Trophoblast cell (in vitro differentiated cells and primary cell): ENCODE results near the gene KCND3.

Experiments
- DNase-seq, 2 donors: peaks; one replicate each; pipeline ENCODE4 v3.0.0-alpha.2; 2016
- H2AFZ ChIP-seq: 2 replicates; pipeline ENCODE4 v1.6.1; 2013; ENCODE audit warnings: low read length, moderate library complexity, mild to moderate bottlenecking; ENCODE audit not compliant: insufficient read depth, poor library complexity
- H2AK5ac ChIP-seq: 2 replicates; pipeline ENCODE4 v1.6.1; 2013; ENCODE audit warnings: mild to moderate bottlenecking, low read length
- H2BK120ac ChIP-seq: 2 replicates; pipeline ENCODE4 v1.6.1; 2013; ENCODE audit warnings: low read length, mild to moderate bottlenecking, moderate library complexity; ENCODE audit not compliant: insufficient read depth, poor library complexity
- H2BK12ac ChIP-seq: 2 replicates; pipeline ENCODE4 v1.6.1; 2013; ENCODE audit warnings: mild to moderate bottlenecking, low read length, moderate library complexity
- H2BK5ac ChIP-seq: 2 replicates; pipeline ENCODE4 v1.6.1; 2013; ENCODE audit warnings: low read length, low read depth, moderate library complexity, mild to moderate bottlenecking; ENCODE audit not compliant: poor library complexity
- H3K14ac ChIP-seq: 2 replicates; pipeline ENCODE4 v1.6.1; 2013; ENCODE audit warnings: mild to moderate bottlenecking, low read length
- H3K18ac ChIP-seq: 2 replicates; pipeline ENCODE4 v1.6.1; 2013; ENCODE audit warnings: mild to moderate bottlenecking, low read length
- H3K23ac ChIP-seq: 2 replicates; pipeline ENCODE4 v1.6.1; 2013; ENCODE audit warnings: low read length
- H3K27ac ChIP-seq: 2 replicates; pipeline ENCODE4 v1.5.1; 2013; ENCODE audit warnings: low read depth, mild to moderate bottlenecking, inconsistent platforms, low read length, moderate library complexity
- H3K27me3 ChIP-seq: 2 replicates; pipeline ENCODE4 v1.6.1; 2013; ENCODE audit warnings: inconsistent platforms, mild to moderate bottlenecking, low read length, moderate library complexity; ENCODE audit not compliant: insufficient read depth
- H3K36me3 ChIP-seq, 2 experiments: 1 replicate in 1 of 2; 2 replicates in 1 of 2; pipeline ENCODE4 v1.6.1; 2013; ENCODE audit warnings: low read length in 2 of 2, mild to moderate bottlenecking in 2 of 2, moderate library complexity in 1 of 2; ENCODE audit not compliant: insufficient read depth in 2 of 2, control insufficient read depth in 1 of 2
- H3K4ac ChIP-seq: 2 replicates; pipeline ENCODE4 v1.6.1; 2013; ENCODE audit warnings: low read depth, mild to moderate bottlenecking, low read length, moderate library complexity
- H3K4me1 ChIP-seq, 2 experiments: 1 replicate in 1 of 2; 2 replicates in 1 of 2; pipeline ENCODE4 v1.6.1; 2013; ENCODE audit warnings: low read length in 2 of 2, mild to moderate bottlenecking in 2 of 2, moderate library complexity in 1 of 2; ENCODE audit not compliant: insufficient read depth in 2 of 2, control insufficient read depth in 1 of 2
- H3K4me2 ChIP-seq: 2 replicates; pipeline ENCODE4 v1.6.1; 2013; ENCODE audit warnings: inconsistent platforms, mild to moderate bottlenecking, low read length, moderate library complexity
- H3K4me3 ChIP-seq: 2 replicates; pipeline ENCODE4 v1.5.1; 2013; ENCODE audit warnings: mild to moderate bottlenecking, low read depth, low read length, inconsistent platforms
- H3K79me1 ChIP-seq: one replicate; pipeline ENCODE4 v1.6.1; 2013; ENCODE audit warnings: low read length
- H3K79me2 ChIP-seq: 2 replicates; pipeline ENCODE4 v1.6.1; 2013; ENCODE audit warnings: low read length, mild to moderate bottlenecking; ENCODE audit not compliant: control insufficient read depth, insufficient read depth, poor library complexity
- H3K9ac ChIP-seq: 2 replicates; pipeline ENCODE4 v1.6.1; 2013; ENCODE audit warnings: mild to moderate bottlenecking, low read length
- H3K9me3 ChIP-seq: 2 replicates; pipeline ENCODE4 v1.6.1; 2013; ENCODE audit warnings: low read depth, mild to moderate bottlenecking, control low read depth, inconsistent platforms, low read length; ENCODE audit not compliant: insufficient read depth
- H4K12ac ChIP-seq: 2 replicates; pipeline ENCODE4 v1.6.1; 2013; ENCODE audit warnings: low read depth, mild to moderate bottlenecking, low read length, moderate library complexity
- H4K8ac ChIP-seq: 2 replicates; pipeline ENCODE4 v1.6.1; 2013; ENCODE audit warnings: low read depth, mild to moderate bottlenecking, low read length, moderate library complexity
- H4K91ac ChIP-seq: one replicate; pipeline ENCODE4 v1.6.1; 2013; ENCODE audit warnings: low read depth, mild to moderate bottlenecking, low read length, moderate library complexity
- WGBS: extraction: QIAGEN DNeasy Blood & Tissue Kit; methylation state at CpG from one replicate; pipeline ENCODE4 v1.1.7; 2013; ENCODE audit warnings: missing lambda C conversion rate; ENCODE audit not compliant: insufficient read length, insufficient coverage; ENCODE audit errors: extremely low coverage; 5-methylcytosine and 5-hydroxymethylcytosine counted together

Gene KCND3

GRCh38 chr1:111852261-111852721 is 137.2 kb downstream of the KCND3 start:
- no peak overlapping the region for H4K12ac ChIP-seq
- H4K91ac ChIP-seq = no peak overlapping the region
- no CpG with 5 or more reads among the region's 7 CpGs for WGBS
- no peak overlapping the region for H2BK120ac ChIP-seq
- H3K18ac ChIP-seq = no peak overlapping the region
- no peak overlapping the region for H3K23ac ChIP-seq
- no peak overlapping the region for H3K14ac ChIP-seq
- no peak overlapping the region for H3K9ac ChIP-seq
- H3K27ac ChIP-seq = no peak overlapping the region
- no peak overlapping the region for H3K4ac ChIP-seq
- H3K4me3 ChIP-seq = no peak overlapping the region
- no peaks in the 10 kb centered on the region for H3K27me3 ChIP-seq
- H4K8ac ChIP-seq = no peak overlapping the region
- no peaks in the 10 kb centered on the region for H3K79me2 ChIP-seq
- no peak overlapping the region for H2BK5ac ChIP-seq
- no peak overlapping the region for H3K4me2 ChIP-seq
- no peak overlapping the region for H2AFZ ChIP-seq
- H3K36me3 ChIP-seq = no peaks in the 10 kb centered on the region
- no peaks in the 10 kb centered on the region for H3K79me1 ChIP-seq
- H3K4me1 ChIP-seq = no peaks in the 10 kb centered on the region
- H2BK12ac ChIP-seq = no peak overlapping the region
- H3K9me3 ChIP-seq = peaks cover 3% of the 10 kb centered on the region
- H2AK5ac ChIP-seq = no peak overlapping the region
- DNase-seq = no peak

GRCh38 chr1:111851552-111851951 is 137.9 kb downstream of the KCND3 start:
- H3K4me2 ChIP-seq = no peak overlapping the region
- no peak for DNase-seq
- H3K9ac ChIP-seq = no peak overlapping the region
- peaks cover 2% of the 10 kb centered on the region for H3K9me3 ChIP-seq
- H3K23ac ChIP-seq = no peak overlapping the region
- WGBS = no CpG with 5 or more reads among the region's 6 CpGs
- no peak overlapping the region for H4K91ac ChIP-seq
- no peaks in the 10 kb centered on the region for H3K27me3 ChIP-seq
- no peak overlapping the region for H2AFZ ChIP-seq
- no peak overlapping the region for H2AK5ac ChIP-seq
- no peak overlapping the region for H2BK120ac ChIP-seq
- H3K36me3 ChIP-seq = no peaks in the 10 kb centered on the region
- no peak overlapping the region for H3K4ac ChIP-seq
- H3K4me1 ChIP-seq = no peaks in the 10 kb centered on the region
- no peak overlapping the region for H3K27ac ChIP-seq
- no peak overlapping the region for H2BK5ac ChIP-seq
- no peaks in the 10 kb centered on the region for H3K79me2 ChIP-seq
- no peak overlapping the region for H3K14ac ChIP-seq
- no peak overlapping the region for H4K12ac ChIP-seq
- no peak overlapping the region for H4K8ac ChIP-seq
- H3K18ac ChIP-seq = no peak overlapping the region
- no peak overlapping the region for H3K4me3 ChIP-seq
- H2BK12ac ChIP-seq = no peak overlapping the region
- no peaks in the 10 kb centered on the region for H3K79me1 ChIP-seq

- no peaks in the 10 kb centered on the region for H3K4me1 ChIP-seq
- H3K9me3 ChIP-seq = peaks cover 2% of the 10 kb centered on the region
- no peak overlapping the region for H2AFZ ChIP-seq
- H3K9ac ChIP-seq = no peak overlapping the region
- no peak overlapping the region for H4K12ac ChIP-seq
- no peak overlapping the region for H2BK5ac ChIP-seq
- H3K27ac ChIP-seq = no peak overlapping the region
- no peak overlapping the region for H3K14ac ChIP-seq
- no peak for DNase-seq
- H3K79me2 ChIP-seq = no peaks in the 10 kb centered on the region
- no peak overlapping the region for H3K18ac ChIP-seq
- no peak overlapping the region for H4K91ac ChIP-seq
- no peak overlapping the region for H3K23ac ChIP-seq
- no peak overlapping the region for H3K4ac ChIP-seq
- H3K36me3 ChIP-seq = no peaks in the 10 kb centered on the region
- WGBS = no CpG with 5 or more reads among the region's 2 CpGs
- no peak overlapping the region for H4K8ac ChIP-seq
- H3K4me3 ChIP-seq = no peak overlapping the region
- no peak overlapping the region for H2AK5ac ChIP-seq
- H2BK120ac ChIP-seq = no peak overlapping the region
- H3K79me1 ChIP-seq = no peaks in the 10 kb centered on the region
- no peak overlapping the region for H3K4me2 ChIP-seq
- no peaks in the 10 kb centered on the region for H3K27me3 ChIP-seq
- H2BK12ac ChIP-seq = no peak overlapping the region
Observed at GRCh38 chr1:111850109-111850508, 139.4 kb downstream of the KCND3 start.

- H4K91ac ChIP-seq = no peak overlapping the region
- no peak overlapping the region for H3K18ac ChIP-seq
- H3K4me3 ChIP-seq = no peak overlapping the region
- H3K23ac ChIP-seq = no peak overlapping the region
- H3K9me3 ChIP-seq = peaks cover 2% of the 10 kb centered on the region
- H4K8ac ChIP-seq = no peak overlapping the region
- no peak overlapping the region for H3K9ac ChIP-seq
- no CpG with 5 or more reads among the region's 7 CpGs for WGBS
- no peak overlapping the region for H3K4me2 ChIP-seq
- no peaks in the 10 kb centered on the region for H3K27me3 ChIP-seq
- no peak overlapping the region for H2AFZ ChIP-seq
- no peak overlapping the region for H2BK12ac ChIP-seq
- H3K4me1 ChIP-seq = no peaks in the 10 kb centered on the region
- no peak overlapping the region for H4K12ac ChIP-seq
- H3K79me1 ChIP-seq = no peaks in the 10 kb centered on the region
- H3K79me2 ChIP-seq = no peaks in the 10 kb centered on the region
- DNase-seq = no peak
- no peak overlapping the region for H3K27ac ChIP-seq
- H3K36me3 ChIP-seq = no peaks in the 10 kb centered on the region
- H3K14ac ChIP-seq = no peak overlapping the region
- no peak overlapping the region for H2BK120ac ChIP-seq
- H2AK5ac ChIP-seq = no peak overlapping the region
- H3K4ac ChIP-seq = no peak overlapping the region
- H2BK5ac ChIP-seq = no peak overlapping the region
Observed at GRCh38 chr1:111848852-111849545, 140.5 kb downstream of the KCND3 start.
